ENCODE data around the gene CCNI. TPM values are rescaled to one million over a fixed set of nuclear protein-coding genes. Genes with fewer than 3 reads are reported as not detected.
"Not testable (repeated sequence)": the region's sequence is repeated elsewhere in the genome, so short reads cannot be mapped to it uniquely, and the experiment has no call there.

CCNI gene
- polyA plus RNA-seq, 4 donors, result 378 to 434 (median 397) TPM

DNA sequence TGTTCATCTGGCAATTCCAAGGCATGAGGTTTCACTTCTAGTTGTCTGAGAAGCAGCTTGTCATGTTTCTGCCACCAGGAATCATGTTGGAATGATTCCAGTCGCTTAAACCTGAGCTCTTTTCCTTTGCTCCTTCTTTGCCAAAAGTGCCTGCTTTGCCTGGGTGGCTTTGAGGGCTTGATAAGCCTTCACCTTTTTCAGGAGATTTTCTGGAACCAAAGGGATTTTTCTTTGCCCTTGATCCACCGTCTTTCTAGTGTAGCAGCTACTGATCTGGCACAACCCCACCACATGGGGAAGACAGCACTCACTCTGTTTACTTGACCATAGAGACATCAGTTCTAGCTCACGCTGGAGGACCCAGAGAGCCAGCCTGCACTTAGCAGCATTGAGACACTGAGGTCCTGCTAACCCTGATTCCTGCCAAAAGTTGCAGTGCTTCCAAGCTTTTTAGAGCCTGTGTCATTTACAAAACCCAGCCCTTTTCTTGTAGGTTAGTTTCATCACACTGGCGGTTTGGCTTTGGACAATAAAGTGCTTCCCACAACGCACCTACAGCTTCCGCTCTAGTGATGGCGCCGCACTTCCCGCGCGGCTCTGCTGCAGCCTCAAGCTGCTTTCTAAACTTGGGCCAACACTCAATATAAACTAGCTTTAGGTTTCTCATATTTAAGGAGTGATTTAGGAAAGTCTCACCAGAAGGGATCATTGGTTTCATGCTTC lies 7.3 kb upstream of the CCNI start:
- DNase-seq (ENCODE audit: low read depth in 4 of 4, low spot score in 2 of 4), result no peak

DNA sequence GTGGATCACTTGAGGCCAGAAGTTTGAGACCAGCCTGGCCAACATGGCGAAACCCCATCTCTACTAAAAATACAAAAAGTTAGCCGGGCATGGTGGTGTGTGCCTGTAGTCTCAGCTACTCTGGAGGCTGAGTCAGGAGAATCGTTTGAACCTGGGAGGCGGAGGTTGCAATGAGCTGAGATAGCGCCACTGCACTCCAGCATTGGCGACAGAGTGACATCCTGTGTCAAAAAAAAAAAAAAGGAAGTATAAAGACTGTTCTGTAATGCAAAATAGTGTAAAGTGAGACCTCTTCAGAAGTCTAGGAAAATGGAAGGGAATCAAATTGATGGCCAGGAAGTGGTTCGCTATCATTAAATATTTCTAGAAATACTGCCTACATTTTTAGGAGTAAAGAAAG lies 5.0 kb upstream of the CCNI start:
- not testable (repeated sequence) for DNase-seq (ENCODE audit: low read depth in 4 of 4, low spot score in 2 of 4)

DNA sequence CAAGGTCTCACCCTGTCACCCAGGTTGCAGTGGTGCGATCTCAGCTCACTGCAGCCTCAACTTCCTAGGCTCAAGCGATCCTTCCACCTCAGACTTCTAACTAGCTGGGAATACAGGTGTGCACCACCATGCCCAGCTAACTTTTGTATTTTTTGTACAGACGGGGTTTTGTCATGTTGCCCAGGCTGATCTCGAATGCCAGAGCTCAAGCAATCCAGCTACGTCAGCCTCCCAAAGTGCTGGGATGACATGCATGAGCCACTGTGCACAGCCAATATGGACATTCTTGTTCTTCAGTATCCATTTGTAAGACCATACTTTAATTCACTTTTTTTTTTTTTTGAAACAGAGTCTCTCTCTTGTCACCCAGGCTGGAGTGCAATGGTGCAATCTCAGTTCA lies 3.5 kb upstream of the CCNI start:
- DNase-seq (ENCODE audit: low read depth in 4 of 4, low spot score in 2 of 4), result no peak

DNA sequence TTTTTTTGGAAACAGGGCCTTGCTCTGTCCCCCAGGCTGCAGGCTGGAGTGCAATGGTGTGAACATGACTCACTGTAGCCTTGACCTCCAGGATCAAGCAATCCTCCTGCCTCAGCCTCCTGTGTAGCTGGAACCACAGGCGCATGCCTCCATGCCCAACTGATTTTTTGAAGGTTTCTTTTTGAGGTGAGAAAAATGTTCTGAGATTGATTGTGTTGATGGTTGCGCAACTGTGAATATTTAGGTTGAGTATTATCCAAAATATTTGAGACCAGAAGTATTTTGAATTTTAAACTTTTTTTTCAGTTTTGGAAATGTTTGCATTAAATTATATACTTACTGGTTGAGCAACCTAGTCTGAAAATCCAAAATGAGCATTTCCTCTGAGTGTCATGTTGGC lies 2.6 kb upstream of the CCNI start:
- DNase-seq (ENCODE audit: low read depth in 4 of 4, low spot score in 2 of 4), result no peak

DNA sequence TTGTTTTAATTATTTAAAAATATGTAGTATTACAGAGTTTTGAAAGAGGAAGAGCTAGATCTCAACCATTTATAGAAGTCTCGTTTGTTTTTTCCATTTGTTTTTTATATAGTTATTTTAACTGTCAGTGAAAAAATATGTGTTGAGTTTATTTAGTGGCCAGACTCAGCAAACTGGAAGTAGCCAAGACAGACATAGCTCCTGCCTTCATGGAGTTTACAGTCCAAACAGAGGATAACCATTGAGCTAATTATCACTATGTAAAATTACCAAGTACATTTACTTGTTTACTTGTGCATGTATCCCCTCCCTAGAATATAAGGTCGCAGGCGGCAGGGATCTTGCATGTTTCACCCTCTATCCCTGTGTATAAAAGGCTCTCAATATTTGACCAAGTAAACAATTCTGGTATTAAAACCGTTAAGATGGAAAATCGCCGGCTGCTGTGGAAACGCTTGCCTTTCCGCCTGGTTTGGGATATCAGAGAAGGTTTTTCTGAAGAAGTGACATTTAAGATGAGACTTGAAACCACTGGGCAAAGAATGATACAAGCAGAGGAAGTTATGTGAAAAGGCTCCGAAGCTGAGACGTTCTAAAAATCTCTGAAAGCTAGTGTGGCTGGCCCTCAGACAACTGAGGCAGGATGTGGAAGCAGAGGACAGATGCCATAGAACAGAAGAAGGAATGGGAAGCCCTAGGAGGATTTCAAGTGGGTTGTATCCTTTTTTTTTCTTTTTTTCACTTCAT lies 1.3 kb upstream of the CCNI start:
- DNase-seq (ENCODE audit: low read depth in 4 of 4, low spot score in 2 of 4), result no peak

DNA sequence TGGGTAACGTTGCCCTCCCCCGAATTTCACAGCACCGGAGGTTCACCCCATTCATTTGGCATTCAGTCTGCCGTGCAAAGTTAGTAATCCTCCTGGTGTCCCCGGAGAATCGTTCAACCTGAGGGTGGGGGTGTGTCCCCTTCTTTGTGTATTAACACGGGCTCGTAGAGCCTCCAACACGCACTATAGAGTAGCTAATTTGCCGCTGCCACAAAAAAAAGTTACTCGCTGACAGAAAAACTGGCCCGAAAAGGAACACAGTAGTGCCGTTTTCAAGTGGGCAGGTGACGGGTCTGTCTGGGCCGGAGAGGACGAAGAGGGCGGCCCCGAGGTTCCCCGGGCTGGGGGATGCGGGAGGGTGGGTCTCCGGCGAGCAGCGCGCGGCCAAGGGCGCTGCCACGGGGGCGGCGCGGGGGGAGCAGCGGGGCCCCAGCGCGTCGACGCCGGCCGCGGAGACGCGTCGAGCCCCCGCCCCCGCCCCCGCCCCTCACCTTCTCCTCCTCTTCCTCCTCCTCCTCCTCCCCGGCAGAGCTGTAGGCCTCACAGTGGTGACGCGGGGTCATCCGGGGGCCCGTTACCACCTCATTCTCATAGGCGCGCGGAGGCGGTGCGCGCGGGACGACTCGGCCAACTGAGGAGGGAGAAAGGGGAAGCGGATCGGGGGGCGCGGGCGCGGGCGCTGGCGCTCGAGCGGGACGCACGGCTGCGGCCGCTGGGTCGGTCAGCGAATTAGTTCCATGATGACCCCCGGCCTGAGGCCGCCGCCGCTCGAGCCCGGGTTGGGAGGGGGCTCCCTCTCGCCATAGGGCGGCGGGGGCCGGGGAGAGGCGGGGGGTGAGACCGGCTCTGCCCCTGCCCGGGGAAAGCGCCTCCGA lies 571 bp downstream of the CCNI start:
- peak in 2 of 4 donors; percentile 53 to 59 for DNase-seq (ENCODE audit: low read depth in 4 of 4, low spot score in 2 of 4)

DNA sequence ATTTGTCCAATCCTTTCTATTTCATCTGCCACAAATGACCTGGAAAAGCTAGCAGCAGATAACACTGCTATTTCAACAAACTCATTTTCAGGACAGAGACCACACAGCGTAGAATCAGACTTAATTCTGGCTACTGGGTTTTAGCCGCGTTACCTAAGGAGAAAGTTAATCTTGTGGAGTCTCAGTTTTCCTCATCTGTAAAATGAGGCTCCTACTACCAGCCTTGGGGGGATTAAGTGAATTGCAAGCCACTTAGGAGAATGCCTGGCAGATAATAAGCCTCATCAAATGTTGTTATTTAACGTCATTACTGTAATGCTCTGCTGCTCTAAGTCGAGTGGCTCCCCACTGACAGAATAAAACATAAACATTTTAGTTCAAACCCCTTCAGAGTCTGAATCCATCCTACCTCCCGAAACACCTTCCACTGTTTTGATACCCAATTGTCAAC lies 1.4 kb downstream of the CCNI start:
- no peak for DNase-seq (ENCODE audit: low read depth in 4 of 4, low spot score in 2 of 4)

DNA sequence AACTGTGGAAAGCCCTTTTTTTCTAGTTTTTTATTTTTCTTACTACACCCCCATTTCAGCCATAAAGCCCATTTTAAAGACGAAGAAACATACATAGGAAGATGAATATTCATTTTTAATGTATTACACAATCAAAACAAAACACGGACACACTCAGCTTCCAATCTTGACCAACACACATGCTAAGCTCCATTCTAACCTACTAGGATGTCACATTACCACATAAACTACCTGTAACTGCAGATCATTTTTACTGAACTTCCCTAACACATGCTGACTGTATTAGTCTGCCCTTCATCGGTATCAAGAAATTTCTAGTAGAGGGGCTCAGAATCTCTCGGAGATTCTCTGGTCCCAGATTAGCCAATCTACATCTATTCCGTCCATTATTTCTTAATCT lies 1.8 kb downstream of the CCNI start:
- DNase-seq (ENCODE audit: low read depth in 4 of 4, low spot score in 2 of 4), result no peak

DNA sequence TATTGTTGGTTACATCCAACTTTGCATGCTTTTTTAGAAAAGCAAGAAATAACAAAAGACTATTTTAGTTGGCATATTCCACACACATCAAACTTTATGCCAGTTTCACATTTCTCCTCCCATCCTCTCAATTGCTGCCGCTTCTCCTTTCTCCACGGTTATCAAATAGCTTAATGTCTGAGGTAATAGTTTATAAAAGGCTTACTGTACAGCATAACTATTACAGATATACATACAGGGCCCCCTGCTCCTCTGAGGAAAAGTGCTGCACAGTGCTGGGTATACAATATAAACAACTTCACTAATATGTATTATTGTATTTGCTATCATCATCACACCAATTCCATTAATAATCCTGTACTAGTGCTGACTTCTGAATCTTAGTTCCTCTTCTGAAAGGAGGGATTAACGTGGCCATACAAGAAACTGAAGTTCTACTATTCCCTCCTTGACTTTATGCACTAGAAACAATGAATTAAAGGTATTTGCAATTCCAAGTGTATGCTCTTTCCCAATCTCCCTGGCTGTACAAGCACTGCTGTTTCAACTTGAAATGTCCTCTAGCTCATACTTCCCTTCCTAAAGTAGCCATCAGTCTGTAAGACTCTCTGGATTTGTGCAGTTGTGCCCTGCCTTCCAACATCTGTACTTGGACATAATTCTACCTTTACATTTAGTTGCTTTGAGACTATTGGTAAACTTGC lies 2.5 kb downstream of the CCNI start:
- peak in 1 of 4 donors; percentile 55 for DNase-seq (ENCODE audit: low read depth in 4 of 4, low spot score in 2 of 4)

DNA sequence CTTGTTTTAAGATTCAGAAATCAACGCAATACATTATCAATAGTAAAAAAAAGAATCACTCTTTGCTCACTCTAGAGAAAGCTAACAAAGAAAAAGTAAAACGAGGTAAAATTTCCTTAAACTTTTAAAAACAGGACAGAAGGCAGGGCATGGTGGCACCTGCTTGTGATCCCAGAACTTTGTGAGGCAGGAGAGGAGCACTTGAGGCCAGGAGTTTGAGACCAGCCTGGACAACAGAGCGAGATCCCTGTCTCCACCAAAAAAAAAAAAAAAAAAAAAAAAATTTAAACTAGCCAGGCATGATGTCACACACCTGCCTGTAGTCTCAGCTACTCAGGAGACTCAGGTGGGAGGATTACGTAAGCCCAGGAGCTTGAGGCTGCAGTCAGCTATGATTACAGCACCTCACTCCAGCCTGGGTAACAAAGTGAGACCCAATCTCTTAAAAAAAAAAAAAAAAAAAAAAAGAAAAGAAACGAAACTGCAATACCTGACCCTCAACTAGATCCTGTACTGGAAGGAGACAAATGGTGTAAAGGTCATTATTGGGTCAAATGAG lies 3.5 kb downstream of the CCNI start:
- DNase-seq (ENCODE audit: low read depth in 4 of 4, low spot score in 2 of 4), result no peak

DNA sequence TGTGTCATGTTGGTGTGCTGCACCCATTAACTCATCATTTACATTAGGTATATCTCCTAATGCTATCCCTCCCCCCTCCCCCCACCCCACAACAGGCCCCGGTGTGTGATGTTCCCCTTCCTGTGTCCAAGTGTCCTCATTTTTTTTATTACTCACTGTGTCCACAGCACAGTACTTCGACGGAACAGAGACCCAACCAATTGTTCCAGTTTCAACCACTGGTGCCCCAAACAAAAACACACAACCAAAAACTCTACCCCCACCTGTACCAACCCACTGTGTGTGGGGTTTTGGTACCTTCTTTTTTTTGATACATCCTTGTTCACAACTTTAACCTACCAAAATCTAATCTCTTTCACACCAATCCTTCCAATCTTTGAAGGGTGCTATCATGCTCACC lies 6.3 kb downstream of the CCNI start:
- not testable (repeated sequence) for DNase-seq (ENCODE audit: low read depth in 4 of 4, low spot score in 2 of 4)

DNA sequence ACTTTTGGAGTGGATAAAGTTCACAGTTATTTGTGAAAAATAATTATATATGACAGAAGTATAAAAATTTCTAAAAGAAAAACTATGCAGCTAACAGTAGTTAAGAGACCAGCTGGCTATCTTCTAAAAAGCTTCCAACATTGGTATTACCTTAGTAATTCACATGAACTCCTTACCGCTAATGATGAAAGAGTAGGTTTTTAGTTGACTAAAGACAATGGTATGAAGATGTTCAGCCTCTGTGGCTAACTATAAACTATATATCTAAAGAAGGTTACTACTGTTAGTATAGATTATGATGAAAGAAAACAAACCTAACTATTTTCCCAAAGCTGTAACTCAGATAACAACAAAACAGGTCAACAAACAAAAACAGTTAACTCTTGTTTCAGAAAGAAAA lies 10.4 kb downstream of the CCNI start:
- DNase-seq (ENCODE audit: low read depth in 4 of 4, low spot score in 2 of 4), result no peak

DNA sequence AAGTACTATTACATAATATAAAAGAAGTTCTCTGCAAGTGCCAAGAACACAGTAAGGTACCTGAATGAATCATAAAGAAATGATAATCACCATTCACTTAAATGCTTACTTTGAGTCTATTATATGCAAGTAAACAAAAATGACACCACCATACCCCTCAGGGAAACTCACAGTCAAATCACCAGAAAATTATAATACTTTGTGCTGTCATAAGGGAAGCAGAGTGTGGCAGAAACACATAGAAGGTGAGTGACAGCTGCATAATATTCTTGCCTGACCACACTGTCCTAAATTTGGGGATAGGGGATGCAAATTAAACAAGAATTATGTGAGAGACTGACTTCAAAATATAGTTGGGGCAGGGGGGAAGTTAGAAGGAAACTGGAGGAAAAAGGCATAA lies 12.9 kb downstream of the CCNI start:
- DNase-seq (ENCODE audit: low read depth in 4 of 4, low spot score in 2 of 4), result no peak

DNA sequence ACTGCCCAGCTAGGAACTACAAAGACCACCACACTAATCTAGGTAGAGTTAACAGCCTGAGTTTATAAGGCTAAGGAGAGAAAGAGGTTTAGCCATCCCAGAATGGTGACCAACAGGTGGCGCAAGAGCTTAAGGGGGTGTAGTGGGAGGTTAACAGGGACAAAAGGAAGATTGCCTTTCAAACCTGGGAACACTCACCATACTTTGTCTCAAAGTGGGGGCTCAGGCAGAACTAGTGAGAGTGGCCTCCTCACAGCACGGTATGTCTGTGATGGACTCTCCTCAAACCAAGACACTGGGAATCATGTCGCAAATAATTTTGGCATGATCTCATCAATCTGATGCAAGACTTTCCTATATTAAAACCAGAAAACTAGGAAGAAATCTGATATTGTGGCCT lies 23.4 kb downstream of the CCNI start:
- DNase-seq (ENCODE audit: low read depth in 4 of 4, low spot score in 2 of 4), result no peak

DNA sequence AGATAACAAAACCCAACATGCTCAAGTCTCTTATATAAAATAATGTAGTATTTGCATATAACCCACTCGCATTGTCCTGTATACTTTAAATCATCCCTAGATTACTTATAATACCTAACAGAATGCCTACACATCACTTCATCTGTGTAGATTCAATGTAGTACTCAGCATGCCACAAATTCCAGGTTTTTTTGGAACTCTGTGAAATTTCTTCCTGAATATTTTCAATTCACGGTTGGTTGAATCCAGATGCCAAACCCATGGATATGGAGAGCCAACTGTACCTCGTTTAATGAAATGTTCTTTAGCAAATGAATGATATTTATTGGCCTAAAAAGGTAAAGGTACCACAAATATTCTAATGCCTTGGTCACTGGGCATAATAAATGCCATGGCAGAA lies 24.8 kb downstream of the CCNI start:
- no peak for DNase-seq (ENCODE audit: low read depth in 4 of 4, low spot score in 2 of 4)

DNA sequence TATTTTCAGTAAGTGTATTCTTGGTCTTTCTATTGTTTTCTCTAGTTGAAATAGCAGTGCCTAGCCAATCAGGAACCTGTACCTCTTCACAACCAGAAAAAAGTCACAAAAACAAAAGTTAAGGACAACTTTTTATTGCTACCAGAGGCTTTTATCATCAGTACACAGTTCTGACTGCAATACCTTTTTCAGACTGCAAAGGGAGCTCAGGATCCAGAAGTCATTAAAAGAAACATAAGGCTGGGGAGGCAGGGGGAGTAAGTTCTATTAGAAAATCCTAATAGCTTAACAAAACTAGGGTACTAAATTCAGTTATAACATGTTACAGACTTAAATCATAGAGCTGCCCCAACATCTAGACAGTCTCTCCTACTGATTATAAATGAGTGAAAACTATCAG lies 28.8 kb downstream of the CCNI start:
- DNase-seq (ENCODE audit: low read depth in 4 of 4, low spot score in 2 of 4), result no peak

DNA sequence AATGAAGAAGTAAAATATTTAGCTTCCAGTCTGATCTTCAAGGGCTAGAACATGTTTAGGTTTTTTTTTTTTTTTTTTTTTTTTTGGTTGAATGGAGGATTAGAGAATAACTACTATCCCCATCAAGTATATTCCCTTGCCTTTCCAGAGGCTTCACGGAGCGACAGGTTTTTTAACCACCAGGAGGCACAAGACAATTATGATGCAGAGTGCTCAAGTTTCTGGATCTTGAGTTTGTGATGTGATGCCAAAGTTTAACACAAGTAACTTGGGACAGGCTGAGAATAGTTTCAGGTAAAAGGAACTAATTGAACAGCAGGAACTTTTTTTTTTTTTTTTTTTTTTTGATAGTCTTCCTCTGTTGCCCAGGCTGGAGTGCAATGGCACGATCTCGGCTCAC lies 30.3 kb downstream of the CCNI start:
- DNase-seq (ENCODE audit: low read depth in 4 of 4, low spot score in 2 of 4), result no peak

DNA sequence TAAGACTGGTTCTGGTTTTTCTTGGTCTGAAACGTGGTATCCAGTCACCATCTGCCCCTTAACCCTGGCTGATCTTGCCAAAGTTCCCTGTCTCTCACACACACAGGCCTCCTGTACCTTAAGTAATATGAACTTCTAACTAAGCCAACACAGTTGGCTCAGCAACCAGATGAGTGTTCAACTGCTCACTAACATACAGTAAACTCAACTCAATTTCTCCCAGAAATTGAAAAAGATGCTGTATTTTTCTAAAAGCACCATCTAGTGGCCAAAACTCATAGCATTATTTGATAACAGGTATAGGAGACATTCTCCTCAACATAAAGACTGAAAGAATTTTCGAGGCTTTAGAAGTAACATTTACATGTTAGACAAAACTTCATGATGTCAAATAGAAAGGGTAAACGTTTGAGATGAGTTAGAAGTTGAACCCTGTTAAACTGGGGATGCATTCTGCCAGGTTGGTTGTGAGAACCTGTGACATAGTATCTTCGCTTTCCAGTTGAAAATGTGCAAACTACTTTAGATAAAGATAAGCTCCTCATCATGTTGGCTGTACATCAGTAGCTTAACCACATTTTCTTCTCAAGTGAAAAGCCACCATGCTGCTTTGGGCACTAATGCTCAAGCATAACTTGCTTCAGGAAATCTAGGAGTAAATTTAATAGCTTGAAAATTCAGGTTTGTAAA lies 31.2 kb downstream of the CCNI start:
- peak in 1 of 4 donors; percentile 28 for DNase-seq (ENCODE audit: low read depth in 4 of 4, low spot score in 2 of 4)

DNA sequence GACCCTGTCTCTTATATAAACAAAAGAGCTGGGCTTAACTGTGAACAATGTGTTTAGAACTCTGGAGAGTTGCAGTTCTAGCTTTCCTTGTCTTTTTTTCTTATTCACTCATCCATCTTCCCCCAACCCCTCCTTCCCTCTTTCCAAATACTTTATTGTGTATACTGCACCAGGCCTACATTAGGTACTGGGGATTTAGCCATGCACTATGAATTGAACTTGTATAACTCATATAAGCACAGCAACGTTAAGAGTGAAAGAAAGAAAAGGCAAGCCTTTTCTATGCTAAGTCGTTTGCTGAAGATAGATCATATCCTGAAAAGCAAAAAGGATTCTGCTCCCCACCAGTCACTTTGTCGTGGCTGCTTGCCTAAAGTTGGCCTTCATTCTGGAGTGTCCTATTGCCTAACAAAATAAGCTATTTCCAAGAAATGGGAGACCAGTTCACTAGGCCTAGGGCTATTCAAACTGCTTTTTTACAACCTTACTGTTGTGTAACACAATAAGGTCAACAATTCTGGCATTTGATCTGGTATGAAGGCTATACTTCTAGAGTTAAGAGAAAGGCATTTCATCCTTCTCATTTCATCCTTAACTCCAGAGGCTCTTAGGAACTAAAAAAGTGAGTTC lies 32.2 kb downstream of the CCNI start:
- DNase-seq (ENCODE audit: low read depth in 4 of 4, low spot score in 2 of 4), result no peak
